AG04450 (cell line): ENCODE results near the gene RPS14. TPM values are rescaled to one million over a fixed set of nuclear protein-coding genes. Genes with fewer than 3 reads are reported as not detected.

Source experiments
- CTCF ChIA-PET: fragments of 300-600, 350-600 bp; formaldehyde crosslinking; extraction: SDS; loops from one replicate; lab custom pipeline; 2022; ENCODE audit warnings: antibody characterized with exemption, inconsistent platforms; lab: Charles Lee
- POLR2A ChIA-PET: fragments of 350-600 bp; formaldehyde crosslinking; extraction: SDS; loops from one replicate; lab custom pipeline; 2021; ENCODE audit warnings: antibody characterized with exemption, inconsistent platforms; lab: Yijun Ruan, JAX
- DNase-seq: peaks from one replicate; pipeline ENCODE4 v3.0.0-alpha.2; 2011; ENCODE audit warnings: low read depth, low spot score
- H3K27ac ChIP-seq: one replicate; pipeline ENCODE4 v1.5.1; 2012; ENCODE audit warnings: low read depth, low read length, control low read depth
- H3K27me3 ChIP-seq: one replicate; pipeline ENCODE4 v1.6.0; 2012; ENCODE audit warnings: low read length; ENCODE audit not compliant: control insufficient read depth, insufficient read depth
- H3K4me3 ChIP-seq: 2 replicates; pipeline ENCODE4 v1.5.1; 2011; ENCODE audit warnings: mild to moderate bottlenecking, low read depth, low read length, control low read depth
- H3K9me3 ChIP-seq: 2 replicates; pipeline ENCODE4 v1.5.1; 2012; ENCODE audit warnings: low read length; ENCODE audit not compliant: control insufficient read depth, insufficient read depth
- polyA plus RNA-seq: library from polyadenylated mRNA; depleted of rRNA; stranded (reverse); fragments of >200 nt; gene quantifications from 2 replicates; pipeline ENCODE4 v1.2.3, GENCODE V29; 2011
- TF ChIP-seq, protein P1 (sequence below): IDR thresholded peaks from 2 replicates; pipeline ENCODE4 v1.5.1; 2011; ENCODE audit warnings: low read depth, low read length, control low read depth, inconsistent platforms

Gene RPS14
- polyA plus RNA-seq, 1 experiment, result 3,620 TPM

- peak; percentile 92 for DNase-seq
- Histone ChIP-seq H3K4me3 (no peak overlapping the region), H3K27ac (peak overlapping the region; percentile 68), H3K9me3 (no peaks in the 10 kb centered on the region), H3K27me3 (no peaks in the 10 kb centered on the region)
- CTCF ChIA-PET, result no interaction called here
- TF ChIP-seq, protein P1, sequence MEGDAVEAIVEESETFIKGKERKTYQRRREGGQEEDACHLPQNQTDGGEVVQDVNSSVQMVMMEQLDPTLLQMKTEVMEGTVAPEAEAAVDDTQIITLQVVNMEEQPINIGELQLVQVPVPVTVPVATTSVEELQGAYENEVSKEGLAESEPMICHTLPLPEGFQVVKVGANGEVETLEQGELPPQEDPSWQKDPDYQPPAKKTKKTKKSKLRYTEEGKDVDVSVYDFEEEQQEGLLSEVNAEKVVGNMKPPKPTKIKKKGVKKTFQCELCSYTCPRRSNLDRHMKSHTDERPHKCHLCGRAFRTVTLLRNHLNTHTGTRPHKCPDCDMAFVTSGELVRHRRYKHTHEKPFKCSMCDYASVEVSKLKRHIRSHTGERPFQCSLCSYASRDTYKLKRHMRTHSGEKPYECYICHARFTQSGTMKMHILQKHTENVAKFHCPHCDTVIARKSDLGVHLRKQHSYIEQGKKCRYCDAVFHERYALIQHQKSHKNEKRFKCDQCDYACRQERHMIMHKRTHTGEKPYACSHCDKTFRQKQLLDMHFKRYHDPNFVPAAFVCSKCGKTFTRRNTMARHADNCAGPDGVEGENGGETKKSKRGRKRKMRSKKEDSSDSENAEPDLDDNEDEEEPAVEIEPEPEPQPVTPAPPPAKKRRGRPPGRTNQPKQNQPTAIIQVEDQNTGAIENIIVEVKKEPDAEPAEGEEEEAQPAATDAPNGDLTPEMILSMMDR, result no peak
- POLR2A ChIA-PET, result interaction anchor here (1.0 kb wide), 1 partner anchor 28 kb away, joined by 4 read pairs; no protein-coding TSS in a partner anchor
Observed at GRCh38 chr5:150469718-150470469, 20.4 kb upstream of the RPS14 start.

DNA sequence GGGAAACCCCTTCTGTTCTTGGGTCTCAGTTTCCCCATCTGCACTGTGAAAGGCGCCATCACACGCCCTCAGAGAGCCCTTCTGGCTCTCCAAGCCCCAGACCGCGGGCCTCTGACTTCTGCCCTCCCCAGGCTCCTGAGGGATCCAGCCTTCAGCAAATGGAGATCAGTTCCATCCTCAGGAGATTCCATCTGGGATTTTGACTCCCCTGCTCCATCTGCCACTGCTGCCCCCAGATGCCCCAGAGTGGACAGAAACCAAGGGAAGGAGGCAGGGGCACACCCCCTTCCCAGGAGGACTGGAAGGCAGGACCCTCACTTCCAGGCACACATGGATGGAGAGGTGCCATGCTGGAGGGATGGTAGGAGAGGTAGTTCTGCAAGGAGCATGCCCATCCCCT is 18.7 kb upstream of the RPS14 start:
- TF ChIP-seq, protein P1, result no peak
- no peak for DNase-seq
- H3K27ac ChIP-seq, result peak overlapping the region; percentile 21
- no peaks in the 10 kb centered on the region for H3K9me3 ChIP-seq
- H3K27me3 ChIP-seq, result no peaks in the 10 kb centered on the region
- ChIA-PET POLR2A (no interaction called here), CTCF (interaction anchor here (1.3 kb wide), 1 partner anchor 10 kb away, joined by 4 read pairs; no protein-coding TSS in a partner anchor)
- H3K4me3 ChIP-seq, result no peak overlapping the region

DNA sequence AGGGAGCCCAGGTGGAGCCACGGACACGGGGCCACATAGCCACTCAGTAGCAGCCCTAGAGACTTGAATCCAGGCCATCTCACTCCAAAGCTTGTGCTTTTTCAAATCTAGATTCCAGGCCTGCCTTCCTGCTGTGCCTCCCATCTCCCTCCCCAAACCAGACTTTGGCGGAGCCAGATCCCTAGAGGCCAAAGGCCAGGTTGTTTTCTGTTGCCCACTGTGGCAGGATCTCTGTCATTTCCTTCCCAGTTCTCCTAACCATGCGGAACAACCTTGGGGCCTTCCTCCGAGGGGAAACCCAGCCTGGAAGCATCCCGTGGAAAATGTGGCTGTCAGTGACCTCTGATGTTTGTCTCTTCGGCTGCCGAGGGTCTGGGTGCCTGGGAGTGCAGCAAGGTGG is 16.4 kb upstream of the RPS14 start:
- H3K27ac ChIP-seq, result no peak overlapping the region
- no peaks in the 10 kb centered on the region for H3K27me3 ChIP-seq
- TF ChIP-seq, protein P1, result no peak
- POLR2A ChIA-PET, result no interaction called here
- H3K4me3 ChIP-seq, result no peak overlapping the region
- no peak for DNase-seq
- CTCF ChIA-PET, result no interaction called here
- no peaks in the 10 kb centered on the region for H3K9me3 ChIP-seq

DNA sequence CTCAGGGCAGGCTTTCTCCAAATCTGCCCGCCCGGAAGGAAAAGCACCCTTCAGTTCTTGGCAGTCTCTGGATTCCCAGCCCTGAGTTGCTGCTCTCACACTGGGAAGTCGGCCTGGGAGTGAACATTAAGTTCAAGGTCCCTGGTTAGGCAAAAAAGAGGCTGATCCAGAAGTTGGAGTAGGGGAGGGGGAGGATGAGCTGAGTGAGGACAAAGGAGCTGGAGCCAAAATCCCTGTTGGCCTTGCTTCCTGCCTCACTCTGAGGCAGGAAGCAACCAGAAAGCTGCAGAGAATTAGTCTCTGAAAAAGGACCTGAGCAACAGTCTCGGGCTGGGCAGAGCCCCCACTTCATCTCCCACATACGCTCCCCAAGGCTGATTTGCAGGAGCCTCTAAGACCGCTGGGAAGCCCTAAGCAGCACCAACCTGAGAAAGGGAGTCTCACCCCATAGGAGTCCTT is 15.0 kb upstream of the RPS14 start:
- TF ChIP-seq, protein P1, result no peak
- no peak overlapping the region for H3K27ac ChIP-seq
- no peaks in the 10 kb centered on the region for H3K9me3 ChIP-seq
- ChIA-PET POLR2A (interaction anchor here (0.7 to 1.0 kb wide), 2 partner anchors 25 to 33 kb away, joined by 3 read pairs; no protein-coding TSS in a partner anchor), CTCF (interaction anchor here (1.0 to 1.2 kb wide), 3 partner anchors 14 to 193 kb away, joined by 3 to 6 read pairs (median 5); no protein-coding TSS in a partner anchor)
- no peaks in the 10 kb centered on the region for H3K27me3 ChIP-seq
- H3K4me3 ChIP-seq, result no peak overlapping the region
- DNase-seq, result no peak

GRCh38 chr5:150461231-150461630 is 11.7 kb upstream of the RPS14 start:
- POLR2A ChIA-PET, result no interaction called here
- CTCF ChIA-PET, result interaction anchor here (1.0 to 6.0 kb wide), 3 partner anchors 10 to 99 kb away, joined by 3 to 87 read pairs (median 63); no protein-coding TSS in a partner anchor
- DNase-seq, result no peak
- Histone ChIP-seq H3K27me3 (no peaks in the 10 kb centered on the region), H3K27ac (no peak overlapping the region), H3K9me3 (no peaks in the 10 kb centered on the region), H3K4me3 (no peak overlapping the region)
- TF ChIP-seq, protein P1, result no peak
